ENCODE measurements around the gene BRPF1.

BRPF1 gene, protein sequence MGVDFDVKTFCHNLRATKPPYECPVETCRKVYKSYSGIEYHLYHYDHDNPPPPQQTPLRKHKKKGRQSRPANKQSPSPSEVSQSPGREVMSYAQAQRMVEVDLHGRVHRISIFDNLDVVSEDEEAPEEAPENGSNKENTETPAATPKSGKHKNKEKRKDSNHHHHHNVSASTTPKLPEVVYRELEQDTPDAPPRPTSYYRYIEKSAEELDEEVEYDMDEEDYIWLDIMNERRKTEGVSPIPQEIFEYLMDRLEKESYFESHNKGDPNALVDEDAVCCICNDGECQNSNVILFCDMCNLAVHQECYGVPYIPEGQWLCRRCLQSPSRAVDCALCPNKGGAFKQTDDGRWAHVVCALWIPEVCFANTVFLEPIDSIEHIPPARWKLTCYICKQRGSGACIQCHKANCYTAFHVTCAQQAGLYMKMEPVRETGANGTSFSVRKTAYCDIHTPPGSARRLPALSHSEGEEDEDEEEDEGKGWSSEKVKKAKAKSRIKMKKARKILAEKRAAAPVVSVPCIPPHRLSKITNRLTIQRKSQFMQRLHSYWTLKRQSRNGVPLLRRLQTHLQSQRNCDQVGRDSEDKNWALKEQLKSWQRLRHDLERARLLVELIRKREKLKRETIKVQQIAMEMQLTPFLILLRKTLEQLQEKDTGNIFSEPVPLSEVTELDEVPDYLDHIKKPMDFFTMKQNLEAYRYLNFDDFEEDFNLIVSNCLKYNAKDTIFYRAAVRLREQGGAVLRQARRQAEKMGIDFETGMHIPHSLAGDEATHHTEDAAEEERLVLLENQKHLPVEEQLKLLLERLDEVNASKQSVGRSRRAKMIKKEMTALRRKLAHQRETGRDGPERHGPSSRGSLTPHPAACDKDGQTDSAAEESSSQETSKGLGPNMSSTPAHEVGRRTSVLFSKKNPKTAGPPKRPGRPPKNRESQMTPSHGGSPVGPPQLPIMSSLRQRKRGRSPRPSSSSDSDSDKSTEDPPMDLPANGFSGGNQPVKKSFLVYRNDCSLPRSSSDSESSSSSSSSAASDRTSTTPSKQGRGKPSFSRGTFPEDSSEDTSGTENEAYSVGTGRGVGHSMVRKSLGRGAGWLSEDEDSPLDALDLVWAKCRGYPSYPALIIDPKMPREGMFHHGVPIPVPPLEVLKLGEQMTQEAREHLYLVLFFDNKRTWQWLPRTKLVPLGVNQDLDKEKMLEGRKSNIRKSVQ (N-terminal part only)

DNA sequence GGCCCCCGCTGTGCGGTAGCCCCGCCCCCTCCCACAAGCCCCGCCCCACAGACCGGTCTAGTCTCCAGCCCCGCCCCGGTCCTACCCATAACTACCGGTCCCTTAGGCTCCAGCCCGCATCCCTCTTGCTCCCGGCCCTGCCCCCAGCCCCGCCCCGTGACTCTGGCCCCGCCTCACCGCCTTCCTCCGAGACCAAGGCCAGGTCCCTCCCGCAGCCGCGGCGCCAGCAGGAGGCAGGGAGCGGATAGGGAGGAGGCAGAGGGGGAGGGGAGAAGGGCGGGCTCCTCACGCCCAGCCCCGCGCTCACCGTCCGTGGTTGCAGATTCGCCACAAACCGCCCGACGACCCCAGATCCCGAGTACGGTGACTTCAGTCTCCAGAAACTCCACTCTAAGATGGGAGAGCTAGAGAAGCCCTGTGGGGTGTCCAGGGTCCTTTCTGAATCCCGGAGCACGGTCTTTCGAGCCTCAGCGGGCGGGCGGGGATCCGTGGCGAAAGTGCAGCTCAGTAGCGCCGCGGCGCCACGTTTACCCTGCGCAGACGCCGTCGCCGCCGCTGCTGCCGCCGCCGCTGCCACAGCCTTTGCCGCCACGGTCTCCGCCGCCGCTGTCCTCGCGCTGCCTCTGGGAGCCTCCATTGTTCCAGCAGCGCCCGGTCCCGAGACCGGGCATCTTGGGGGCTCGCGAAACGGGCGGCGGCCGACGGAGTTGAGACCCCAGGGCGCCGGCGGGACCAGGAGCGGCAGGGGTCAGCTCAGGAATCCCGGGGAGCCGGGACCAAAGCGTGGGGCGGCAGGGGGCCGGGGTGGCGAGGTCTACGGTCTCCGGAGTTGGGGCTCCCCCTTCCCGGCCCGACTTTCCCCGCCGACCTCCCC, at the start of gene BRPF1:
TSS of gene BRPF1 (plus strand) at position 530 of the 874 bp plus-strand sequence. CDS start 2,406 bp downstream, outside the sequence.
- DNase-seq = peak; percentile 99

DNA sequence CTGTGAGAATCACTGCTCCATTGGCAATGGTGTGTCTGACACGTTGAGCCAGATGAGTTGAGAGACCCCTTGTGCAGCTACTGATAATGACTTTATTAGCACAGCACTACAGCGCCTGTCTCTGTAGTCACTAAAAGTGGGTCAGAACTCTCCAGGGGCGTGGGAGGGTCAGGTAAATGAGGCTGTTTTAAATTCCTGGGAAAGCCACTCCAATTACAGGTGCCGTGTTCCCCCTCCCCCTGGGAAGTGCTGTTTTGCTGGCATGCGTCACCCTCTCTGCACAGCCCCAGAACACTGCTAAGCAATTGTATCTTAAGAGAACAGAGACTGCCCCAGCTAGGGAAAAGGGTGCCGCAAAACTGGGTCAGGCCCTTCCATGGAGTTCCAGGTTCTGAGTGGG, 49.4 kb upstream of the BRPF1 start:
- no peak for DNase-seq

DNA sequence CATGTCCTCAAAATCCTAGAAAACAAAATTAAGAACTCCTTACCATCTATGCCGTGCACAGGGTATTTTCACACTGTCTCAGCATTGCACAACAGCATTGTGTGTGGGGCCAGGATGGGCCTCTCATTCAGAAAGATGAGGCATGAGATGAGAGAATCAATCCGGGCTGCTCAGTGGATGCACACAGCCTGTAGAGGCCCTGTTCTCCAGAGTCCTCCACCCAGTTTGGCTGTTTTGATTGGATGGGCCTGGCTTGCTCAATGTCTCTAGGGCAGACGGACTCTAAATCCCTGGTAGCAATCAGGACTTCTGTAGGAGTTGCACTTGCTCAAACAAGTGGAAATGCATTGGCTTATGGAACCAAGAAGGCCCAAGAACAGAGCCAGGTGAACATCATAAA, 48.1 kb upstream of the BRPF1 start:
- DNase-seq = no peak

DNA sequence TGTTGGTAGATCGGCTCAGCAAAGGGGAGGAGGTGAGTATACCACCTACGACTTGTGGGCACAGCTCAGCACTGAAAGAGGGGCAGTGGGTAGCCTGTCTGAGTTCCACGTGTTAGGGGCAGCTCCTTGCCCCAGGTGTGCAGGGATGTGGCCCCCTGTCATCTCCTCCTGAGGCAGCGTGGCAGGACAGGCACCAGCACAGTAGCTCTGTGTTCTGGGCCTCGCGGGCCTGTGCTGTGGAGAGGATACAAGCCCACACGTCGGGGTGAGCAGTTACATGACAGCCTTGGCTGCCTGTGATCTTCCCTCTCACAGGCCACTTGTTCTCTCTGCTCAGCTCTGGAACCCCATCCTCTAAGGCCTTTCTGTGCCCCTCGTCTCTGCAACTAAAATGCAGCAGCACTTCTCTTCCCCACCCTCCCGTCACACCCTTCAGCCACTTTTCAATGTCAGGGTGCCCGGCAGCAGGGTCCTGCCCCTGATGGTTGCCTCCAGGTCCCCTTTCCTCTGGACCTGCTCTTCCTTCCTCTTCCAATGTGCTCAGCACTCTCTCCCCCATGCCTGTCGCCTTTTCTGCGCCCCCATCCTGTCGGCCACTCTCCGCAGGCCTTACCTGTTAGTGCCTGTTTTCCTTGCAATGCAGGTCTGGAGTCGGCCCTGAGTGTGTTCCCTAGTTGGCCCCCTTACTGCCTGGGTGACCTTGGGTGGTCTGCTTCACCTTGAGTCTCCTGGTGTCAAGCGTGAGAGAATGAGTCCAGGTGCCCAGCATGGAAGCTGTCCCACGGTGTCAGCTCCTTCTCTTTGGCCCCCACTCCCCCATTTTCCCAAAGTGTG, 46.1 kb upstream of the BRPF1 start:
- no peak for DNase-seq

DNA sequence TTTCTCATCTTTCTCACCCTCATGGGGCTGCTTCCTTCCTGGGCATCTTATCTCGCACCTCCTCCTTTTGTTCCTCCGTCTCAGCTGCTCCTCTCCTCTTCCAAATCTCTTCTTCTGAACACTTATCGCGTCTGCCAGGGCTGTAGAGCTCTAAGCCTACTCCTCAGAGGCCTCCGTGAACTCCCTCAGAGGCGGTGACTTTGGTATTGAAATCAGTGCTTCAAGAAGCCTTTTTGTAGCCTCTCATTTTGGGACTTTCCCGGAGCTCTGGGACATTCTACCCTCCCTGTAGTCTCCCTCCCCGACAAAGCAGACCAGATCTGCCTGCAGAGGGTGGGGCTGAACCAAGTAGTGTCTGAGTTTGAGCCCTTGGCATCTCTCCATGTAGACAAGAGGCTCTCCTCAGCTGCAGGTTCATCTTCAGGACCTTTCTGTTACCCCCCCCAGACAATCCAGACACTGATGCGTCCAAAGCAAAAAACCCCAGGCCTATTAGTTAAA, 45.4 kb upstream of the BRPF1 start:
- no peak for DNase-seq

DNA sequence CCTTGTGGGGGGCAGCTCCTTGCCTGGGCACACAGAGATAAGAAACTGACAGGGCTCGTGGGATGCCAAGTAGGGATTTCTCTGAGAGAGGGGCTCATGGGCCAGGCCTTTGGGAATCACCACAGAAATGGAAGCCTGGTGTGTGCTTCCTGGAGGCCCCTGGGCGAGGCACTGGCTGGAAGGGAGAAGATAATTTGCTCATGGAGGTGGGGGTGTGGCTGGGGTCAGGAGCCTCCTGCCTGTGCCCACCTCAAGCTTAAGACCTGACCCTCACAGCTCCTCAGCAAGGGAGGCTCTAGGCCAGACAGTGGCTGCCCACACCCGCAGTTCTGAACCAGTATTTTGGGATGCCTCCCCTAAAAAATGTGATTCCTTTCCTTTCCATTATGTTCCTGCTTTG, 44.8 kb upstream of the BRPF1 start:
- DNase-seq = no peak

DNA sequence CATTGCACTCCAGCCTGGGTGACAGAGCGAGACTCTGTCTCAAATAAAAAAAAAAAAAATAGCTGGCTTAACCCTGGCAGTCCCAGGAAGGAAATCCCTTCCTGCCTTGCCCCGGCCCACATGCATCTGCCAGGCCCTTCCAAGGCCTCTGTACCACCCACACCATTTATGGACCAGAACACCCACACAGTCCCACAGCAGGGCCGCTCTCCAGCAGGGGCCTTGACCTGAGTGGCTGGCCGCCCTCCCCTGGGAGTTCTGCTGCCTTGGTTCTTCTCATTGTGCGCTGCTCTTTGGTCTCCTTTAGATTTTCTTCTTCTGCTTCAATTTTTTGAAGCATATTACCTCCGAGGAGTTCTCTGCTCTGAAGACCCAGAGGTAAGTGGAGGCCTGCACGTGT, 44.0 kb upstream of the BRPF1 start:
- no peak for DNase-seq

DNA sequence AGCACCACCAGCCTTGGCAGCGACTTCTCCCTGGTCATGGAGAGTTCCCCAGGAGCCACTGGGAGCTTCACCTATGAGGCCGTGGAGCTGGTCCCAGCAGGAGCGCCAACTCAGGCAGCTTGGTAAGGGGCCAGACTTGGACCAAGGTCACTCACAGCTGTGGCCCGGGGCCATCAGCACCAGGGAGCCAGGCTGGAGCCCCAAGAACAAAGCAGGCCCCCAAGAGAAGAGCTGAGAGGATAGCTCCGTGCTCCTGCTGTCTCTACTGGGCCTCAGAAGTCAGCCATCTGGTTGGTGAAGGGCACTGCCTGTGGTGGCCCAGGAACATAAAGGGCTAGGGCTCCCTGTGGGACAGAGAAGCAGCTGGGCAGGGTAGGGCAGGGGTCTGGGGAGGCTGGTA, 42.6 kb upstream of the BRPF1 start:
- DNase-seq = no peak

DNA sequence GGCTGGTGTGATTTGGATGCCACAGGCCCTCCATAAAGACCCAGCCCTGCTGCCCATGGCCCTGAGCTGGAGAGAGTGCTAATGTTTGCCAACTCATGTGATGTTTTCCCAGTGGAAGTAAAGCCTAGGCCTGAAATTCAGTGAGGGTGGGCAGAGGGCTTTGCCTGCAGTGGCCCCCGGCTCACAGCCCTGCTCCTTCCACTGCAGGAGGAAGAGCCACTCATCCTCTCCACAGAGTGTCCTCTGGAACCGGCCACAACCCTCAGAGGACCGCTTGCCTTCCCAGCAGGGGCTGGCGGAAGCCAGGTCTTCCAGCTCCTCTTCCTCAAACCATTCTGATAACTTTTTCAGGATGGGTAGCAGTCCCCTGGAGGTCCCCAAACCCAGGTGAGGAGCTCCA, 41.8 kb upstream of the BRPF1 start:
- DNase-seq = no peak

DNA sequence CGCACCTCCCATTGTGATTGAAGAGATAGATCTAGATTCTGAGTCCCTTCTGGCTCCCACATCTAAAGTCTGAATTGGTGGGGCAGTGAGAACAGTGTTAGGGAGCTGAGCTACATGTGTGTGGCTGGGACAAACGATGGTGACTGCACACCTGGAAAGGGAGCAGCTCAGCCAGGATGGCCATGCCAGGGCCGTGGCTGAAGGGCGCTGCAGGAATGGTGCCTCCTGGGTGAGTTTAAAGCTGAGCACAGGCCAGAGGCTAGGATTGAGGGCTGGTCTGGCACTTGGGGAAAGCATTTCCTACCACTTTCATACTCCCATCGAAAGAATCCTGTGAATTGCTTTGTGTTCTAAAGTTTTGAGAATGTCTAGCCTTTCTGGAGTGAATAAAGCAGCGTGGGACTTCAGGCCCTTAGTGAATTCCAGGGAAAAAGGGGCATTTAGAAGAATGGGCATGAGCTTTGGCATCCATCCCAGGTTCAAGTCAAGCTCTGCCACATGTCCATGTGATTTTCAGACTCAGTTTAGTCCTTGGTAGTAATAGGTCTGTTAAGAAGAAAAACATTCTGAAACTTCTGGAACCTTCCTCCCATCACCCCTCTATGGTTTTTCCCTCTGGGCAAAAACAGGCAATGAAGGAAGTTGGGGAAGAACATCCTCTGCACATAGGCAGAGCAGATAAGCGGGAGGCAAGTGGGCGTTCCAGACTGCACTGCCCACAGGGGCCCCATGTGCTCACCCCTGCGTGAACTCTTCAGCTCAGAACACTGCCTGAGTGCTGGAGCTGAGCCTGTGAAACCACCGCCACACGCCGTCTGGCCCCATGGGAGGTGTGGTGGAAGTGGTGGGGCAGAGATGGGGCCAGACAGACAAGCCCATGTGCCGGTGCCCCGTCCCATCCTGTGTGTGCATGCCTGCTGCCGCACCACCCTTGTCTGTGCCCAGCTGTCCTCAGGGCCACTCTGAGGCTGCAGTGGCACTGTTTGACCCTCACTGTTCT, 40.8 kb upstream of the BRPF1 start:
- DNase-seq = no peak

DNA sequence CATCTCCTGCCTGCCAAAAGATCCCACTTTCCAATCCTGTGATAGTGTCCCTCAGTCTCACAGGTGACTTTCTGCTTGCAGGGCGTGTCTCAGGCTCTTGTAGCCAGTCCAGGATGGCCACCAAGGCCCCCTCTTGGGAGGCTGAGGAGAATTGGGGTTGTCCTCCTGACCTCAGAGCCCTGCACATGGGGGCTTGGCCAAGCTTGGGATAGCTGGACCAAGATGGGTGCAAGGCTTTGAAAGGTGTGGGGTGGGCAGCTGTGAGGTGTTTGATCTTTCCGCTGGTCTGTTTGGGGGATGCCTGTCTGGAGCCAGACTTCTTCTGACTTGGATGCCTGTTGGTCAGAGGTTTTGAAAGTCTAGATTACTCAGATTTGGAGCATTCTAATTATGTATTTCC, 39.9 kb upstream of the BRPF1 start:
- no peak for DNase-seq

DNA sequence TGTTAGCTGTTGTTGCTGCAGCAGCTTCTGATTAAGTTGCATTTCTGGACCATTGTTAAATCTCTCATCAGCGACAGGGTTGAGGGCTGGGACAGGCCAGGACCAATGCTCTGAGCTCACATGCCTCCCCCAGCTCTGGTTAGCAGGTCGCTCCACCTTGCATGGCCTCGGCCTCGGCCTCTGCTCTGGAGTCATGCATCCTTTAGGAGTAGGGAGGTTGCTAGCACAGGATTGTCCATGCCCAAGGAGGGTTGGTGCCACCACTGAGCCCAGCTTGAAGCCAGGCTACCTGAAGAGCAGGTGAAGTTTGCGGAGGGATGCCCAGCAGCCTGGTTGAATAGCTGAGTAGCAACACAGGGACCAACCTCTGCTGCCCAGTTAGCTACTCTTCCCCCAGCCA, 39.1 kb upstream of the BRPF1 start:
- DNase-seq = no peak

DNA sequence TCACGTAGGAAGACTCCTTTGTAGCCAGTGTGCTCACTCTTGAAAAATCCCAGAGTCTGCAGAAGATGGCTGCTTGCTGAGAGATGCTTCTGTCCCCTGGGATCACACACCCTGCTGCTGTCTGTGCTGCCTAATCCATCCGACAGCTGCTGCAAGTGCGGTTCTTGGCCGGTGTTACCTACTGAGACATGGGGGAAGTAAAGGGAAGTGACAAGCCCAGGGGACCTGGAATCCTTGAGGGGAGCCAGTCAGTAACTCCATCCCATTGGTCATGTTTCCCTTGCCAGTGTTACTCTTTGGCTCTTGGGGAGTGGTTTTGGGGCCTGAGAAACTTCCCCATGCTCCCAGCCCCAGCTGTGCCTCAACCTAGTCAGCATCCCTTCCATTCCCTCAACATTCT, 36.2 kb upstream of the BRPF1 start:
- no peak for DNase-seq

DNA sequence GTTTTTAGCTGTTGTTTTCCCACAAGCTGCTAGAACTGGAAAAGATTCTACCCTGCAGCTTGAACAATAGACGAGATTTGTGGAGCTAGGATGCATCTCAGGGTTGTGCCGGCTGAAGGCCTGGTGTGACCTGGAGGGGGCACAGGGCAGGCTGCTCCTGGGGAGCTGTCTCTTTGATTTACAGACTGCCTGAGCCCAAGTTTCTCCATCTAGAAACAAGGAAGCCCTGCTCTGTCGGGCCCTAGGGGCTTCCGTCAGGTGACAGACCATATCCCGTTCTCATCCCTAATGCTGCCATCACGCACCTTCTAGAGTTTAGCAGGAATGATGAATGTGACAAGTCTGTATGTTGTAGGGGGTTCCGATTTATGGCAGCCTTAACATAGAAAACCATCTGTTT, 35.8 kb upstream of the BRPF1 start:
- no peak for DNase-seq

DNA sequence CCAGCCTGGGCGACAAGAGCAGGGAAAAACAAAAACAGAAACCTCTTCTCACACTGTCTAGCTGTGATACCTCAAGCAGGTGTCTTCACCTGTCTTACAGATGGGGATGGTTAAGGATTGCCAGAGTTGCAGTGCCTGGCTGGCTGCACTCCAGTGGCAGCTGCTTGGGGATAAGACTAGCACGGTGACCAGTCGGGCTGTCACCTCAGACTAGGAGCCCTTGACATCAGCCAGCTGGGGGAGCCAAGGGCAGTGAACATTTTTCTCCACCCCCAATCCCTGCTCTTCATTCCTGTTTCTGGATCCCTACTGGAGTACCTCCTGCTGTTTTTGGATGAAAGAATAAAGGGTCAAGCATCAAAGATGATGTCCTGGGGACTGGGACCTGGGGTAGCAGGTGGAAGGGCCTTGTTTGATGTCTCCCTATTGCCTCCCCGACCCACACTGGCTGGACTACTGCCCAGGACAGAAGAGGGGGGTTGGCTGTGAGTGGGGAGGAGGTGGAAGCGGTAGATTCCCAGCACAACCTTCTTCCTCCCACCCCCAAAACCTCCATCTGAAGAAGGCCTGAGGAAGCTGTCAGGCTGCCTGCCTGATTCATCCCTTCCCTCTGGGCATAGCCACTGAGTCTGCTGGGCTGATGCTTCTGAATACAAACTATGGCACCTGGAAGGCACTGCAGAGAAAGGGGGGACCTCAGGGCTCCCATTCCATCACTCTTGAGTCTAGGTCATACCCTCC, 34.9 kb upstream of the BRPF1 start:
- no peak for DNase-seq

DNA sequence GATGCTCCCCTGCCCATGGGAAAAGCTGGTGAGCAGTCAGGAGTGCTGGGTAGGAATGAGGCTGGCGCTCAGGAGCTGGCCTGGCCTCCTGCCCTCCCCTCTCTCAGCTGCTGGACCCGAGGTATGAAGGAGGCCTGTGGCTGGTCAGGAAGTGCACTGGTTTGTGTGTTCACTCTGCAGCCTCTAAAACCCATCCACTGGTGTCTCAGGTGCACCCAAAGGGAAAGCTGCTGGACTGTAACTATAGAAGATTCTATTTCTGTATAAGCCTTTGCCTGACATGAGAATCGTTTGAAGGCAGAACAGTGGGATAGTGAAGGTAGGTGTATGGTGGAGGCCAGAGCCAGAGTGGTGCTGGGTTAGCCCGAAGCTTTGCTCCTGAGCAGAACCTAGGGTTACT, 33.6 kb upstream of the BRPF1 start:
- DNase-seq = no peak

DNA sequence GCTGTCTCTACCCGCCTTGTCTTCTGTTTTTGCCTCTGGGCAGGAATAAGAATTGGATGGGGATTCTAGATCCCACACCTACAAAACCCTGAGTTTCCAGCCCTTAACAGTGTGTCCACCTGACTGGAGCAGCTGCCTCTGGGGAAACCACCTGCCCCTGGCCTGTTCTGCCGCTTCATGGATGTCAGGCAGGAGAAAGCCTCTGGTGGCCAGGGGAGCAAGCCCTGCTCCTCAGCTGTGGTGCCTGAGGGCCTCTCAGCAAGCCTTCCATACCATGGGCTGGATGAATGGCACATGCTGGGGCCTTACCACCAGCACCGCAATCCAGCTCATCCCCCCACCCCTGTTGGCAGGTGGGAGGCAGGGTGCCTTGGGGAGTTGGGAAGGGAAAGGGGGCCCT, 33.2 kb upstream of the BRPF1 start:
- DNase-seq = no peak

DNA sequence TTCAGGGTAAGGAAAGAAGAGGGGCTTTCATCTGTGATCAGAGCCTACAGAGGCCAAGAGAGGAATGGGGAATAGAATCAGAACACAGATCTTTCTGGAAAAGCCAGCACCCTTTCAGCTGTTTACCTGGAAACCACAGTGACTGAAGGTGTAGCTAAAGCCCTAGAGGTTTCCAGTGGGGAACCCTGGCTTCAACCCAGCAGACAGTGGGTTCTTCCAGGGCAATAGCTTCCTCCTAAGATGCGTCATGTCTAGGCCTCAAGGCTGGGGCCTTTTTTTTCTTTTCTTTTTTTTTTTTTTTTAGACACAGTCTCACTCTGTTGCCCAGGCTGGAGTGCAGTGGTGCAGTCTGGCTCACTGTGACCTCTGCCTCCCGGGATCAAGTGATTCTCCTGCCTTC, 31.0 kb upstream of the BRPF1 start:
- no peak for DNase-seq

DNA sequence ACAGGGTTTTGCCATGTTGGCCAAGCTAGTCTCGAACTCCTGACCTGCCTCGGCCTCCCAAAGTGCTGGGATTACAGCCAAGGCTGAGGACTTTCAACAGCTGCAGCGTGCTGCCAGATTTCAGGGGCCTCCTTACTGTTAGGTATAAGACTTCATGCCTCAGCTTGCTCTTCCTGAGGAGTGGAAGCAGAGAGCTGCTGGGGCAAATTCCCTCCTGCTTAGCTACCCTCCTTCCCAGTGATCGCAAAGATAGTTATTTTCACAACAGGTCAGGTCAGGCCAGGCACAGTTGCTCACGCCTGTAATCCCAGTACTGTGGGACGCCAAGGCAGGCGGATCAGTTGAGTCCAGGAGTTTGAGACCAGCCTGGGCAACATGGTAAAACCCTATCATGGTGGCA, 30.5 kb upstream of the BRPF1 start:
- no peak for DNase-seq

Measured in stimulated activated CD4-positive, alpha-beta T cell treated with anti-CD3 and anti-CD28 coated beads, Interleukin-4, amount 100 ng/mL, for 24 hours (primary cell).